Bronchial epithelial cell (primary cell): ENCODE results near the gene SEMA3F. TPM values are rescaled to one million over a fixed set of nuclear protein-coding genes. Genes with fewer than 3 reads are reported as not detected.
A peak's percentile ranks its signal among the peaks of the same experiment; 100 is the strongest.

Experiments
- DNase-seq: peaks from one replicate; pipeline ENCODE4 v3.0.0-alpha.2; 2010; ENCODE audit warnings: low read depth
- FAIRE-seq: peaks from 2 replicates; lab custom pipeline; 2011; peaks lifted over from hg19 to GRCh38; lab: Jason Lieb, UNC
- H3K27me3 ChIP-seq: 2 replicates; pipeline ENCODE4 v1.5.1; 2011; ENCODE audit warnings: low read length; ENCODE audit not compliant: control insufficient read depth, insufficient read depth
- H3K36me3 ChIP-seq: 2 replicates; pipeline ENCODE4 v1.5.1; 2011; ENCODE audit warnings: low read length; ENCODE audit not compliant: control insufficient read depth, insufficient read depth
- H3K4me3 ChIP-seq: 2 replicates; pipeline ENCODE4 v1.5.1; 2011; ENCODE audit warnings: mild to moderate bottlenecking, low read depth, low read length, control low read depth
- total RNA-seq: library from RNA; depleted of rRNA; stranded (reverse); fragments of >200 nt; gene quantifications from 2 replicates; pipeline ENCODE4 v1.2.1, GENCODE V29; 2014
- TF ChIP-seq, protein P1 (sequence below): IDR thresholded peaks from 2 replicates; pipeline ENCODE4 v1.5.1; 2011; ENCODE audit warnings: mild to moderate bottlenecking, moderate library complexity, low read length, control low read depth, inconsistent platforms; ENCODE audit not compliant: insufficient read depth, severe bottlenecking

SEMA3F gene
- total RNA-seq, 1 donor from 2014 or later, result 35.5 TPM

DNA sequence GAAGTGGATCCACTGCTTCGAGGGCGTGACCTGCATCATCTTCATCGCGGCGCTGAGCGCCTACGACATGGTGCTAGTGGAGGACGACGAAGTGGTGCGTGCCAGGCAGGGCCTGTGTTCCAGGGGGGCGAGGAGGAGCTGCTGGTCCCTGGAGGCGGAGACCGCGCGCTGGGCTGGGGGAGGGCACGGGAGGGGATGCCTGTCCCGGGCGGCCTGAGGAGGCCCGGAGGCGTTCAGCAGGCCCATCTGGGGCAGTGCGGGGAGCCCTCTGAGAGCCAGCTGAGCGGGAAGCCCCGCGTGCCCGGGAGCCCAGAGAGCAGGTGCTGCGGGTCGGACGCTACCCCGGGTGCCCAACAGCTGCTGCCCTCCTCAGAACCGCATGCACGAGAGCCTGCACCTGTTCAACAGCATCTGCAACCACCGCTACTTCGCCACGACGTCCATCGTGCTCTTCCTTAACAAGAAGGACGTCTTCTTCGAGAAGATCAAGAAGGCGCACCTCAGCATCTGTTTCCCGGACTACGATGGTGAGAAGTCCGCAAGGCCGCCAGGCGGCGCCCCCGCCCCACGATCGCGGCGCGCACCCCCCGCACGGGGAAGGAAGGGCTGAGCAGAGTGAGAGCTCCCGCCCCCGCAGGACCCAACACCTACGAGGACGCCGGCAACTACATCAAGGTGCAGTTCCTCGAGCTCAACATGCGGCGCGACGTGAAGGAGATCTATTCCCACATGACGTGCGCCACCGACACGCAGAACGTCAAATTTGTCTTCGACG is 39.2 kb downstream of the SEMA3F start:
- Histone ChIP-seq H3K27me3 (peaks cover 18% of the 10 kb centered on the region), H3K36me3 (no peaks in the 10 kb centered on the region), H3K4me3 (no peak overlapping the region)
- DNase-seq (peak; percentile 46), FAIRE-seq (no peak)
- TF ChIP-seq, protein P1, sequence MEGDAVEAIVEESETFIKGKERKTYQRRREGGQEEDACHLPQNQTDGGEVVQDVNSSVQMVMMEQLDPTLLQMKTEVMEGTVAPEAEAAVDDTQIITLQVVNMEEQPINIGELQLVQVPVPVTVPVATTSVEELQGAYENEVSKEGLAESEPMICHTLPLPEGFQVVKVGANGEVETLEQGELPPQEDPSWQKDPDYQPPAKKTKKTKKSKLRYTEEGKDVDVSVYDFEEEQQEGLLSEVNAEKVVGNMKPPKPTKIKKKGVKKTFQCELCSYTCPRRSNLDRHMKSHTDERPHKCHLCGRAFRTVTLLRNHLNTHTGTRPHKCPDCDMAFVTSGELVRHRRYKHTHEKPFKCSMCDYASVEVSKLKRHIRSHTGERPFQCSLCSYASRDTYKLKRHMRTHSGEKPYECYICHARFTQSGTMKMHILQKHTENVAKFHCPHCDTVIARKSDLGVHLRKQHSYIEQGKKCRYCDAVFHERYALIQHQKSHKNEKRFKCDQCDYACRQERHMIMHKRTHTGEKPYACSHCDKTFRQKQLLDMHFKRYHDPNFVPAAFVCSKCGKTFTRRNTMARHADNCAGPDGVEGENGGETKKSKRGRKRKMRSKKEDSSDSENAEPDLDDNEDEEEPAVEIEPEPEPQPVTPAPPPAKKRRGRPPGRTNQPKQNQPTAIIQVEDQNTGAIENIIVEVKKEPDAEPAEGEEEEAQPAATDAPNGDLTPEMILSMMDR, result peak; percentile 89

DNA sequence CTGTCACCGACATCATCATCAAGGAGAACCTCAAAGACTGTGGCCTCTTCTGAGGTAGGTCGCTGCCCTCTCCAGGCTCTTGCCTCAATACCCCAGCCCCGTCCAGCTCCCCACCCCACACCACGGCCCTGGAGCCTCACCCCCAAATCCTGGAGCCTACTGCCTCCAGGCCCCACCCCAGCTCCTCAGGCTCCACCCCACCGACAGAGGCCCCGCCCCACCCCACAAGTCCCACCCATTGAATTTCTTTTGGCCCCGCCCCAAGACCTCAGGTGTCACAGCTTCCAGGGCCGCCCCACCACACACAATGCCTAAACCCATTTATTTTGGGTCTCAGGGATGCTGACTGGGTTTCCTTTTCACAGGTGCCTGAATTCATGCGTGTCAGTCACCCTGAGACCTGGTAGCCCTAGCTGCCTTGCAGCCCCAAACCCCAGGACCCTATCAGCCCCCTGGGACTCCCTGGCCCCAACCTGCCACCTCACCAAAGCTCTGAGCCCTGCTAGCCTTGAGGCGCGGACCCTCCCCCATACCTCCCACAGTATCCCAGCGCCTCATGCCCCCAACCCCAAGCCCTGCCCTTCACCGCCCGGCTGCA is 39.9 kb downstream of the SEMA3F start:
- no peak for FAIRE-seq
- H3K36me3 ChIP-seq, result no peaks in the 10 kb centered on the region
- DNase-seq, result peak; percentile 14
- no peak overlapping the region for H3K4me3 ChIP-seq
- H3K27me3 ChIP-seq, result peaks cover 18% of the 10 kb centered on the region
- TF ChIP-seq, protein P1, result no peak

DNA sequence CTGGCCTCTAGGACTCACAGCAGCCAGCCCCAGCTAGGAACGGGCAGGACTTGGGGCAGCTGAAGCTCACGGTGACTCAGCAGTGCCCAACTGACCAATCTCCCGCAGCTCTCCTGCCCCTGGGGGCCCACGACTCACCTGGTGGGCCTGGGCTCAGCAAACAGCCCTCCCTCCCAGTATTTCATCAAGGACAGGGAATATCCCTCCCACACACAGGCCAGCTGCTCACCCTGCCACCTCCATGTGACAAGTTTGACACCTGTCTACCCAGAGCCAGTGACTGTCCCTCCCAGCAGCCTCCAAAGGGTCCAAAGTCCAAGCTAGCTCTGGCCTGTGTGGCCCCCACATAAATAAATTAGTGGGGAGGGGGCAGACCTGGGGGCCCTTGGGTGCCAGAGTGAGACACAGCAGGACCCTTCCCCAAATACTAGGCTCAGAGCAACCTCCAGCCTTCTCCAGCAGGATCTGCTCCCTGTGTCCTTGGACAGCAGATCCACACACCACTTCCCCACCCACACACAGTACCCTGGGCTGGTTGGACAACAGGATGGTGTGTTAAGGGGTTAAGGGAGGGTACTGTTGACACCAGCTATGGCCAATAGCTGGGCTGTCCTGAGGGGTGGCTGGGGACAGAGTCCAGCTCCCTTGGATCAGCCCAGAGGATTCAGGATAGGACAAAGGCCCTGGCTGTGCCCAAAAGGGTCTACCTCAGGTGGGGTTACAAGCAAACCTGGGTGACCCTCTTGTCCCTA is 40.6 kb downstream of the SEMA3F start:
- peak; percentile 18 for FAIRE-seq
- TF ChIP-seq, protein P1, result no peak
- Histone ChIP-seq H3K27me3 (peaks cover 18% of the 10 kb centered on the region), H3K4me3 (no peak overlapping the region), H3K36me3 (no peaks in the 10 kb centered on the region)
- DNase-seq, result no peak

DNA sequence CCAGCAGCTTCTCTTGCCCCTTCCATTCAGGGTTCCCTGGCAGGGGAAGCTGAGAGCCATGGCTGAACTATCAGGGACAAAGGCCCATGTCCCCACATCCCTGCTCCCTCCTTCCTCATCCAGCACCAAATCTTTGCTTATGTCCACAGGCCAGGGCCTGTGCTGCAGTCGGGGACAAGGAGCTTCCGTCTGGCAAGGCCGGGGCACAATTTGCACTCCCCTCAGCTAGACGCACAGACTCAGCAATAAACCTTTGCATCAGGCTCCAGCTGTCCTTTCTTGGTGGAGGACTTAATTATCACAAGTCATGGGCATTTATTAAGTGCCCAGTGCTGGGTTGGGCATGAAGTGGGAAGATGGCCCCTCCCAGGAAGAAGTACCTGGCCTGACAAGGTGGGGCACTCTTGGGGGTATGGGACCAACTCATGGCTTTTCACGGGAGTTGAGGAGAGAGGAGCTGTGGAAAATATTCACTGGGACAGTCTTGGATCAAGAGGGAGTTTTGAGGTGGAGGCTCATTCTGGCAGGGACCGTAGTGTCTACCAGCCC is 41.2 kb downstream of the SEMA3F start:
- H3K4me3 ChIP-seq, result no peak overlapping the region
- TF ChIP-seq, protein P1, result no peak
- FAIRE-seq (no peak), DNase-seq (no peak)
- no peaks in the 10 kb centered on the region for H3K36me3 ChIP-seq
- H3K27me3 ChIP-seq, result peaks cover 18% of the 10 kb centered on the region

DNA sequence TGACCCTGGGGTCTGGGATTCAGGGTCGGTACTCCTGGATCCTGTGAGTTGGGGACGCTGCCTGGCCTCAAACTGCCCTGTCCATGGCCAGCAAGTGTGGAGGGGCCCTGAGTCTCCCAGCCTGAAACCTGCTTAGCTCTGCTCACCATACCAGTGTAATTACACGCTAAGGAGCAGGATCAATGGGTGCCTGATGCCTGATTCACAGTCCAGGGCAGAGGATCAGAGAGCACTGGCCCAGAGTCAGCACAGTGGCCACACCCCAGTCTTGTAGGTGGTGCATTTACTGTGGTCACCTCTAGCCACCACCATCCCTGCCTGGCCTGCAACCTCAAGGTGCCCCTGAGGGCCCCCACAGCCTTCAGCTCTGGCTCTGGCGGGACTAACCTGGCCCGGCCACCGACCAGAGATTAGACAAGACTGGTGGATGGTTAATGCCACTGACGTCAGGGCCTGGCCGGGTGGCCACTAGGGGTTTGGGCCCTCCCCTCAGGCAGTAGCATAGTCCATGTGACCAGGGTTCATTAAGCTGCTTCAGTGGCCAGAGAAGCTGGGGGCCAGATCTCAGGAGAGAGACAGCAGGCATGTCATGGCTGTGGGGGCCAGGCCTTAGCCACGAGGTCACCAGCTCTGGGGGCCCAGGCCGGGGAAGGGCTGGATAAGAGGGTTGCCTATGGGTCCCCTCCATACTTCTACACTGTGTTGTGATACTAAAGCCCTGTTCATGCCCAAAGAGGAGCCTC is 46.6 kb downstream of the SEMA3F start:
- TF ChIP-seq, protein P1, result no peak
- DNase-seq, result no peak
- Histone ChIP-seq H3K4me3 (no peak overlapping the region), H3K27me3 (peaks cover 24% of the 10 kb centered on the region), H3K36me3 (no peaks in the 10 kb centered on the region)
- peak; percentile 23 for FAIRE-seq
